T-helper 2 cell treated with Interferon-gamma antibody and Interleukin-4, amounts not matched to agents 5 μg/mL and 100 μg/mL, for 36 hours (primary cell): ENCODE data around the gene MCOLN3.
A peak's percentile ranks its signal among the peaks of the same experiment; 100 is the strongest.
"Not testable (repeated sequence)": the region's sequence is repeated elsewhere in the genome, so short reads cannot be mapped to it uniquely, and the experiment has no call there.

Experiments used
- DNase-seq: peaks from one replicate; pipeline ENCODE4 v3.0.0; 2021; ENCODE audit warnings: low spot score
- H3K27ac Mint-ChIP-seq: one replicate; pipeline ENCODE4 v1.8.0; 2021; ENCODE audit warnings: mild to moderate bottlenecking, mixed read lengths
- H3K27me3 Mint-ChIP-seq: one replicate; pipeline ENCODE4 v1.8.0; 2021; ENCODE audit warnings: low read depth, mixed read lengths
- H3K36me3 Mint-ChIP-seq: one replicate; pipeline ENCODE4 v1.8.0; 2021; ENCODE audit warnings: low read depth, mixed read lengths
- H3K4me1 Mint-ChIP-seq: one replicate; pipeline ENCODE4 v1.8.0; 2021; ENCODE audit warnings: low read depth, mixed read lengths
- H3K4me3 Mint-ChIP-seq: one replicate; pipeline ENCODE4 v1.8.0; 2022; ENCODE audit warnings: mild to moderate bottlenecking, moderate library complexity, mixed read lengths
- H3K9me3 Mint-ChIP-seq: one replicate; pipeline ENCODE4 v1.8.0; 2021; ENCODE audit warnings: mixed read lengths

MCOLN3 gene

DNA sequence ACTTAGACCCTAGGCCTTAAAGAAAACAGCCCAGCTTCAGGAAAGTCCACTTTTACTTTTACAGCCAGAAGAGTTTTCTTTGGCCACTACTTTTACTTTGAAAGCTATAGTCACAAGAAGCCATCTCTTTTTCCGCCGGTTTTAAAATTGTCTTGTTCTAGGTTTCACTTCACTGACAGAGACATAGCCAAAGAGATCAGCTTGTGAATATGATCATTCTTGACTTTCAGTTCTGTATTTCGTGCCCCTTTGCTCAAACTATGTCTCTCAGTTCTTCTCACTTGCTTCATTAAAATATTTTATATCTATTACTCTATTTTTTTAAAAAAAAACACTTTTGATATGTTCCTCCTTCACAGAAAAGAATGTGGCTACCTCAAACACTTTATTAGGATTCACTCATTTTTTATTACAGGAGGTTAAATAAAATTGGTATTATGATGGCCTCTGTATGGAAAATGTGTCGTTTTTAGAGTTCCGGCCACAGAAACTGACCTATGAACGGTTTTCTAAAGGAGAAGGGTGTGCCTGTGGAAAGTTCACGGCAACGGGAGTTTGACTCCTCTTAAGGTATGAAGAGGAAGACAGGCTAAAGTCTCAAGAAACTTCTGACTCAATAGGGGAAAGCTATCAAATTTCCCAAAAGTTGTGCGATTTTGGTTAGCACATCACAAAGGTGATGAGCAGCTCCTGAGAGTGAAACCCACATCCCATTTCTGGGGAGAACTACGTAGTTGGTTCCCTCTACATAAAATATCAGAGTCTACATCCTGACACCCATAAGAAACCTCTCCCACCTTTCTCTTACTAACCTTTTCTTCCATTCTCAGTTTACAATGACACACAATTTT is 52.6 kb downstream of the MCOLN3 start:
- H3K27ac Mint-ChIP-seq = peak overlapping the region; percentile 84
- peak; percentile 55 for DNase-seq

DNA sequence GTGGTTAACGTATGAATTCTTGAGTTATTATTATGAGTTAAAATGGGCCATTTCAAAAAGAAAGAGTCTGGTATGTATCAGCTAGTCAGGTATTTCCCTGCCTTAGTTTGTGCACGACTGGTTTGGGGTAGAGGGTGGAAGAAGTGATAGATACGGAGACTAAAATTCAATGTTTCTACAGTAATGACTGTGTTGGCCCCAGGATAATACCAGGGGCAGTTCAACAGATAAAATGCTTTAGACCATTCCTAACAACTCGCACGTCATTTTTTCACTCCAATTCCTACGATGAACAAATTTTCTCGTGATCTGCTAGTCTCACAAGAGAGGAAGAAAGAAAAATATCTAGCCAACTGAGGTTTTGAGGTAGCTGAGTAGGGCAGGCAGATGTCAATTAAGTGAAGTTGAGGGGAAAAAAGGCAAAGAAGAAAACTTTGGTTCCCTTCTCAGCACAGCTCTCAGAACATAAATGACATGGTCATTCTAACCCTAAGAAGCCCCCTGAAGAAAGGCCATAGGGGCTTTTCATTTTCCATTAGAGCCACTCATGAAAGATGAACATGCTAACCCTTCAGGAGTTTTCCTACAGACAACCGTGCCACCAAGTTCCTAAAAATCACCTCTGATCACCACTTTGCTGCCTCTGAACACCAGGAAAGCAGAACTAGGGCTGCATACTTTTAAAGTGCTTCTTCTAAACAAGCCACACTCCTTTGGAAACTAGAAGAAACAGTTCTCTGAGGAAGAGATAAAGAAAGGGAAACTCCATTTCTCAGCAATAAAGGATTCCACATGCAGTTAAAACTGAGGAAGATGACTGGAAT is 57.0 kb downstream of the MCOLN3 start:
- Mint-ChIP-seq H3K4me1 (peaks cover 51% of the 10 kb centered on the region), H3K4me3 (peak overlapping the region; percentile 57), H3K36me3 (peaks cover 23% of the 10 kb centered on the region), H3K9me3 (no peaks in the 10 kb centered on the region), H3K27ac (peak overlapping the region; percentile 74), H3K27me3 (no peaks in the 10 kb centered on the region)
- DNase-seq = no peak

More for the DNA sequence above, 52.6 kb downstream of the MCOLN3 start:
- no peaks in the 10 kb centered on the region for H3K9me3 Mint-ChIP-seq
- peak overlapping the region; percentile 84 for H3K4me3 Mint-ChIP-seq
- peaks cover 20% of the 10 kb centered on the region for H3K27me3 Mint-ChIP-seq
- peaks cover 52% of the 10 kb centered on the region for H3K4me1 Mint-ChIP-seq
- peaks cover 21% of the 10 kb centered on the region for H3K36me3 Mint-ChIP-seq

DNA sequence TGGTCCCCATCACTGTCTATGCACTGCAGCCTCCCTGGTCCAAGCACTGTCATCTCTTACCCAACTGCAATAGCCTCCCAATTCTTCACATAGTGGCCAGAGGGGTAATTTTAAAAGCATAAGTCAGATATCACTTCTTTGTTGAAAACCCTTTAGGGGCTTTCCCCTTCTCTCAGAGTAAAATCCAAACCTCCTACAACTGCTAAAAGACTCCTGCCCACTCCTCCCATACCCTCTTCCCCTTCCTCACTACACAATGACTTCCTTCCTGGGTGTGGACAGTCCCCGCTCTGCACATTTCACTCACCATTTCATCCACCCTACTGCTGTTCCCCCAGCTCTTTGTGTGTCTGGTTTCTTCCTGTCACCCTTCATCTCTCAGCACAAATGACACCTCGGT is 59.7 kb downstream of the MCOLN3 start:
- peak; percentile 63 for DNase-seq
- peaks cover 34% of the 10 kb centered on the region for H3K36me3 Mint-ChIP-seq
- peaks cover 49% of the 10 kb centered on the region for H3K4me1 Mint-ChIP-seq
- no peaks in the 10 kb centered on the region for H3K9me3 Mint-ChIP-seq
- peak overlapping the region; percentile 82 for H3K27ac Mint-ChIP-seq
- H3K4me3 Mint-ChIP-seq = peak overlapping the region; percentile 44
- H3K27me3 Mint-ChIP-seq = no peaks in the 10 kb centered on the region

GRCh38 chr1:84986561-84986960 is 61.7 kb downstream of the MCOLN3 start:
- H3K27me3 Mint-ChIP-seq, H3K9me3 Mint-ChIP-seq, H3K4me3 Mint-ChIP-seq, H3K27ac Mint-ChIP-seq, DNase-seq: not testable (repeated sequence)
- peaks cover 35% of the 10 kb centered on the region for H3K4me1 Mint-ChIP-seq
- H3K36me3 Mint-ChIP-seq = peaks cover 24% of the 10 kb centered on the region

DNA sequence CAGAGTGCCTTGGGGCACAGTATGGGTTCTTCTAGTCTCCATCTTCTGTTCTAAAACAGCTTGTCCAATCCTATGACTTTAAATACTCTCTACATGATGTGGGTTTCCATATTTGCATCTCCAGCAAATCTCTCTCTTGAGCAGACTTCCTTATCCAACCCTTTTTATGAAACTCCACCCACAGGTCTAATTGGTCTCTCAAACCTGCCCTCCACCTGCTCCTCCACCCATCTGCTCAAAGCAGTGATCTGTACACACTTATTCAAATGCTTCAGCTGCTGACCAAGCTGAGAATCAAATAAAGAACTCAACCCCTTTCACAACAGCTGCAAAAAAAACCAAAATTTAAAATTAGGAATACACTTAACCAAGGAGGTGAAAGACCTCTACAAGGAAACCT is 62.9 kb downstream of the MCOLN3 start:
- no peak for DNase-seq
- no peak overlapping the region for H3K27ac Mint-ChIP-seq
- no peak overlapping the region for H3K4me3 Mint-ChIP-seq
- peaks cover 25% of the 10 kb centered on the region for H3K36me3 Mint-ChIP-seq
- H3K4me1 Mint-ChIP-seq = peaks cover 32% of the 10 kb centered on the region
- no peaks in the 10 kb centered on the region for H3K27me3 Mint-ChIP-seq
- H3K9me3 Mint-ChIP-seq = peaks cover 6% of the 10 kb centered on the region

DNA sequence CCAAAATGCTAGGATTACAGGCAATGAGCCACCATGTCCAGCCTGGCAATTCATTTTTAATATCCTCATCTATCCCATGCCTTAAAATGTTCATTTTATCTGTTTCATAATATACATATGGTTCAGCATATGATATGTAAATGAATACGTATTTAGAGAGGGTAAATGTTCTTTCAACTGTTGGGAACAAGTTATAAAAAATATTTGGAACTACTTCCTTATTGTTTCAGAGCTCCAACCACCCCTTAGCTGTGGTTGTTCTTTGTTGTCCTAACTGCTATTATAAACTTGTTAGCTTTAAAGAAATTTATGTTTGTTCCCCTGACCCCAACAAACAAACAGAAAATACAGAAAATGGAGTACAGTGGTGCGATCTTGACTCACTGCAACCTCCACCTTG is 65.9 kb downstream of the MCOLN3 start:
- H3K4me3 Mint-ChIP-seq = no peak overlapping the region
- peaks cover 14% of the 10 kb centered on the region for H3K9me3 Mint-ChIP-seq
- peaks cover 37% of the 10 kb centered on the region for H3K4me1 Mint-ChIP-seq
- peaks cover 36% of the 10 kb centered on the region for H3K36me3 Mint-ChIP-seq
- no peak for DNase-seq
- H3K27me3 Mint-ChIP-seq = no peaks in the 10 kb centered on the region
- no peak overlapping the region for H3K27ac Mint-ChIP-seq

GRCh38 chr1:84975035-84975434 is 73.3 kb downstream of the MCOLN3 start:
- H3K27ac Mint-ChIP-seq = peak overlapping the region; percentile 62
- H3K9me3 Mint-ChIP-seq = peaks cover 11% of the 10 kb centered on the region
- peaks cover 62% of the 10 kb centered on the region for H3K4me1 Mint-ChIP-seq
- H3K4me3 Mint-ChIP-seq = no peak overlapping the region
- no peaks in the 10 kb centered on the region for H3K27me3 Mint-ChIP-seq
- peaks cover 28% of the 10 kb centered on the region for H3K36me3 Mint-ChIP-seq
- DNase-seq = no peak

DNA sequence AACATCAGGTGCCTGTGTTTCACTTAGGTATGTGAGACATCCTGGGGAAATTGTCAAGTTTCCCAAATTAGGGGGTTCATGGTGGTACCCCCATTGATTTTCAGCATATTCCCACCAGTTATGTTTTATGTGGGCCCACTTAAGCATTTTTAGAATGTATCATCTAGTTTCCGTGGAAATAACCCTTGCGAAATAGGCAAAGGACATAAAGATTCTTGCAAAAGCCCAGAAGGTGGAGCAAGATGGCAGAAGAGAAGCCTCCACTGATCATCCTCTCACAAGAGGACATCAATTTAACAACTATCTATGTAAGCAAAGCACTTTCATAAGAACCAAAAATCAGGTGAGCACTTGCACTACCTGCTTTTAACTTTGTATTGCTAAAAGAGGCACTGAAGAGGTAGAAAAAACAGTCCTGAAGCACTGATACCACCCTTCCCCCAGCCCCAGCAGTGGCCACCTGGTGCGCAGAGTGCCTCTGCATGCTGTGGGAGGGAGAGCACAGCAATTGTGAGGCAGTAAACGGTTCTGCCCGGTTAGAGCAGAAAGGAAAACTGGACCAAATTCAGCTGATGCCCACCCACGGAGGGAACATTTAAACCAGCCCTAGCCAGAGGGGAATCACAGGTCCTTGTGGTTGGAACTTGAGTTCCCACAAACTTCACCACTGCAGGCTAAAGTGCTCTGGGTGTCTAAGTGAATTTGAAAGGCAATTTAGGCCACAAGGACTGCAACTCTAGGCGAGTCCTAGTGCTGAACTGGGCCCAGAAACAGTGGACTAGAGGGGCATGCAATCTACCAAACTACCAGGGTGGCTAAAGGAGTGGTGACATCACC is 74.6 kb downstream of the MCOLN3 start:
- Mint-ChIP-seq H3K4me3 (peak overlapping the region; percentile 69), H3K4me1 (peaks cover 66% of the 10 kb centered on the region), H3K27me3 (no peaks in the 10 kb centered on the region), H3K9me3 (peaks cover 11% of the 10 kb centered on the region), H3K27ac (peak overlapping the region; percentile 92), H3K36me3 (peaks cover 32% of the 10 kb centered on the region)
- peak; percentile 62 for DNase-seq

DNA sequence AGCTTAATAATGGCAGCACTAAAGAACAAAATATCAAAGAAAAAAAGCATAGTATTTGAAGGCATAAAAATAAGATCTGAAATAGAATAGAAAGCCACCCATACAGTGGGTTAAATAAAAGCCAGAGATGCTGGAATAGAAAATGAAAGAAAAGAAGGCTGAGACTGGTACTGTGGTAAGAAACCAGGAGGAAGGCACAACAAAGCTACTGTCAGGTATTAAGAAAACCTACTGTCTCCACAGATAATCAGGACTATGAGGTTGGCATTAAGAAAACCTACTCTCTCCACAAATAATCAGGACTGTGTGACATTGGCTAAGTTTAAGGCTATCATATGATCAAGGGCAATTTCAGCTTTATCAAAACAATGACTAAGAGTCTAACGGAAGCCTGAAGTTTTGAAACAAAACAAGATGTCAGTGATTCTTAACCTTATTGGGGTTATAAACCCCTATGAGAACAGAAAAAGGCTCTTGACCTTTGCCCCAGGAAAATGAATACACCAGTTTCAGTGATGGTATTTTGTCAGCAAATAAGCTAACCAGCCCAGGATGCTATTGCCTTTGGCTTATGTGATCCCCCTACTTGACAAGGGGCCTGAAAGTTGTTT is 75.8 kb downstream of the MCOLN3 start:
- peaks cover 36% of the 10 kb centered on the region for H3K36me3 Mint-ChIP-seq
- peak overlapping the region; percentile 69 for H3K4me3 Mint-ChIP-seq
- no peak for DNase-seq
- H3K9me3 Mint-ChIP-seq = peaks cover 4% of the 10 kb centered on the region
- H3K27me3 Mint-ChIP-seq = no peaks in the 10 kb centered on the region
- H3K27ac Mint-ChIP-seq = peak overlapping the region; percentile 92
- H3K4me1 Mint-ChIP-seq = peaks cover 65% of the 10 kb centered on the region

DNA sequence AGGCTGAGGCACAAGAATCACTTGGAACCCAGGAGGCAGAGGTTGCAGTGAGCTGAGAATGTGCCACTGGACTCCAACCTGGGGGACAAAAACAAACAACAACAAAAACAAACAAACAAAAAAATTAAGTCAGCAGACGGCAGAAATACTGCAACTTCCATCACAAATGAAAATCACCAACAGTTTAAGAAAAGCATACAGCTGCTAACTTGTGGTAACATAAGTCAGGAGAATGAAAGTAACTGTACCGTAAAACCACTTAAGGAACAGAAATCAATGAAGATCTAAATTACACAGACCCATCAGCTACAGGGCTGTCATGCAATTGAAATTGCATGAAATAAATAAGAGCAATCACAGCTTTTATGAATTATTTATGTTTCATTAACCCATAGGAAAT is 76.3 kb downstream of the MCOLN3 start:
- Mint-ChIP-seq H3K9me3 (no peaks in the 10 kb centered on the region), H3K4me1 (peaks cover 64% of the 10 kb centered on the region), H3K4me3 (peak overlapping the region; percentile 69), H3K27me3 (no peaks in the 10 kb centered on the region), H3K36me3 (peaks cover 32% of the 10 kb centered on the region), H3K27ac (peak overlapping the region; percentile 92)
- DNase-seq = no peak

GRCh38 chr1:84969489-84970250 is 78.6 kb downstream of the MCOLN3 start:
- Mint-ChIP-seq H3K27ac (peak overlapping the region; percentile 83), H3K27me3 (no peaks in the 10 kb centered on the region), H3K4me3 (peak overlapping the region; percentile 33), H3K36me3 (peaks cover 38% of the 10 kb centered on the region), H3K4me1 (peaks cover 51% of the 10 kb centered on the region), H3K9me3 (no peaks in the 10 kb centered on the region)
- DNase-seq = peak; percentile 76

DNA sequence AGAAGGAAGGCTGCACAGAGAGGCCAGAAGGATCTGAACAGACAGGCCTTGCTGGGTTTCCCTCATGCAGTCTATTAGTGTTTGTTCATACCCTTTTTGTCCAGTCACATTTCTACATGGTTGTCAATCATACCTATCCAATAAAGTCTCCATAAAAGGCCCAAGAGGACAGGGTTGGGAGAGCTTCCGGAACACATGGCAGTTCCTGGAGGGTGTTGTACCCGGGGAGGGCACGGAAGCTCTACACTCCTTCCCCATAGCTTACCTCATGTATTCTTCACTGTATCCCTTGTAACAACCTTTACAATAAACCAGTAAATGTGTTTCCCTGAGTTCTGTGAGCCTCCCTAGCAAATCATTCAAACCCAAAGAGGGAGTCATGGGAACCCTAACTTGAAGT is 79.4 kb downstream of the MCOLN3 start:
- Mint-ChIP-seq H3K4me3 (no peak overlapping the region), H3K27ac (peak overlapping the region; percentile 17), H3K4me1 (peaks cover 46% of the 10 kb centered on the region), H3K9me3 (no peaks in the 10 kb centered on the region), H3K27me3 (no peaks in the 10 kb centered on the region), H3K36me3 (peaks cover 40% of the 10 kb centered on the region)
- DNase-seq = no peak

- Mint-ChIP-seq H3K27ac (no peak overlapping the region), H3K27me3 (no peaks in the 10 kb centered on the region), H3K36me3 (peaks cover 48% of the 10 kb centered on the region), H3K4me1 (peaks cover 38% of the 10 kb centered on the region), H3K9me3 (no peaks in the 10 kb centered on the region), H3K4me3 (no peak overlapping the region)
- DNase-seq = no peak
Measured at GRCh38 chr1:84968101-84968500, 80.2 kb downstream of the MCOLN3 start.
